CD4-positive, alpha-beta T cell treated with Interferon alpha-2 for 1 hour (primary cell): Measurements from ENCODE around the gene ACTRT2.

ENCODE experiments used
- DNase-seq, 2 donors: peaks; one replicate each; pipeline ENCODE4 v3.0.0-alpha.2; 2020 to 2022

ACTRT2 gene

DNA sequence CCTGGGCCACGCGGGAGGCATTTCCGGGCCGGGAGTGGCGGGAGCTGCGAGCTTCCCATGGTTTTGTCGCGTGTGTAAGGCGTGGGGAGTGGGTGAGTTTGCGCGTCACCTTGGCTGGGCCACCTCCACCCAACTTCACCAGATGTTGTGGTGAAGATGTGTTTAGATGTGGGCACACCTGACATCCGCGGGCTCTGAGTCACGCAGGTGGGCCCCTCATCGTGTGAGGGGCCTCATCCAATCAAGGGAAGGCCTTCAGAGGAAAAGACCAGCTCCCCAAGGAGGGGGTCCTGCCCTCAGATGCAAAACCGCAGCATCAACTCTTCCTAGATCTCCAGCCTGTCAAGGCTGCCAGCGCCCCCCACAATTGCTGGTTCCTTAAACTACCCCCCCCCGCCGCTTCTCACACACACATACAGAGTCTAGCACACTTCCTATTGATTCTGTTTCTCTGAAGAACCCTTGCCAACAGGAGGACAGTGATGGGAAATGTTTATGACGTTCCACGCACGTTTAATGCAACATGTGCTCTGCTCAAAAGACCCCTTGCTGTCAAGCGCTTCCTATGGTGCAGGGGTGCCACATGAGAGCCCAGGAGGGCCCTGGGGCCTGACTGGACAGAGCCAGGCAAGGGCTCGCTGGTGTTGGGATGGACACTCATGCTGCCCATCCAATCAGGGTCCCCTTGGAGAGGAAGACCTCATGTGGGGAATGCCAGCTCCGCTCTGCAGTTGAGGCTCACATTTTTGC, 11.9 kb downstream of the ACTRT2 start:
- peak; percentile 25 to 58 for DNase-seq

DNA sequence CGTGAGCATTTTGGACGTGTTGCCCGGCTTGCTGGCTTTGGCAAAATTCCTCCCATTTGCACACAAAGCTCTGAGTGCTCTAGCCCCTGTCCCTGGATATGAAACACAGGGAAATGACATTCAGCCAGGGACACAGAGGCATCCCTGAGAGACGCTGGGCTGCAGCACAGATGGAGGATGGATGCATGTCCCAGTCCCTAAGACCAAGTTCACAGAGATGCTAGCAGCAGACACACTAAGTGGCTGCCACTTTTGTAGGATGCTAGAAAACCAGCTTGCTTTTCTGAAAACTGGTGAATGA, 12.5 kb downstream of the ACTRT2 start:
- DNase-seq, result no peak

DNA sequence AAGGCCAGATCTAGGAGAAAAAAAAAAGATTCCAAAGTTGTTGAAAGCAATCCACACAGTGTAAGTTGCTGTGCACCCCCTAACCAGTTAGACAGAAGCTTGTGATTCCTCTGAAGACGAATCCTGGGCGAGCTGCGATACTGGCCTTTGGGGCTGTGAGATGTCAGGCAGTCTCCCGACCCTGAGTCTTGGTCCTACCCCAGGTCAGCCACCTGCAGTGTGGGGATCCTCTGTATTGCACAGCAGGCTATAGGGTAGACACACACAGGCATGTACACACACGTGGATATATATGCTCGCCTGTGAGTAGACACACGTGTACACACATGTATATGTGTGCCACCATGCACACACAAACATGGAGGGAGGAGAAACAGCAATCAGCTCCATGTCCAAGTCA, 12.9 kb downstream of the ACTRT2 start:
- DNase-seq, result no peak

DNA sequence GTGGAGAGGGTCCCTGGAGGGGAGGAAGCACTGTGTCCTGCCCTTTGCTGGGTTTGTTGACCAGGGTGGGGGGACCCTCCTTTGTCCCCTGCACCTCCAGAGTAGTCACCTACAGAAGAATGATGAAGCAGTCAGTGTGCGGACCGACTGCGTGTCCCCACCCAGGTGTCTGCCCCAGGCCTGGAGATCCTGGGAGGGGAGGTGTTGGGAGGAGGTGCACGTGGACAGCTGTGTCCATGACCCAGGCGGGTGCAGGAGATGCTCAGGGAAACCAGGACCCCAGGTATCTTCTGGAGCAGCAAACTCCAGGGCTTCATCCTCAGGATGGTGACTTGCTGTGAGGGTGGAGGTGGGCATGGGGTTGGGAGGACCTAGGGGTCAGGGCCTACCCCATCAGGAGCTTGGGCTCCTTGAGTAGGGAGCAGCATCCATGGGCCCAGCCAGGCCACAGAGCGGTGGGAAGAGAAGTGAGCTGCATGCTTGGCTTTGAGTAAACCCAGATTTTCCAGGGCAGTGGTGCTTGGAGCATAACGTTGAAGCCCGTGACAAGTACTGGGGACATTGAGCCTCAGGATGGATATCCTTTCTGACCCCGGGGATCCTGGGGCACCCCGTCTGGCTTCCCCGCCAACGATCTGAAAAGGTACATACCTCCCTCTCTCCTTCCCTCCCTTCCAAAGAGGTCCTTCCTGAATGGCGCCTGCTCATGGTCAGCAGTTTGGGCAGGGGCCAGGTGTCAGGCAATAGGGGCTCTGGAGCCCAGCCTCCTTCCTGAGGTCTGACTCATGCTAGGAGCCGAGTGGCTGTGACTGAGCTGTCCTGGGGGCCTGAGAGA, 13.7 kb downstream of the ACTRT2 start:
- no peak for DNase-seq

DNA sequence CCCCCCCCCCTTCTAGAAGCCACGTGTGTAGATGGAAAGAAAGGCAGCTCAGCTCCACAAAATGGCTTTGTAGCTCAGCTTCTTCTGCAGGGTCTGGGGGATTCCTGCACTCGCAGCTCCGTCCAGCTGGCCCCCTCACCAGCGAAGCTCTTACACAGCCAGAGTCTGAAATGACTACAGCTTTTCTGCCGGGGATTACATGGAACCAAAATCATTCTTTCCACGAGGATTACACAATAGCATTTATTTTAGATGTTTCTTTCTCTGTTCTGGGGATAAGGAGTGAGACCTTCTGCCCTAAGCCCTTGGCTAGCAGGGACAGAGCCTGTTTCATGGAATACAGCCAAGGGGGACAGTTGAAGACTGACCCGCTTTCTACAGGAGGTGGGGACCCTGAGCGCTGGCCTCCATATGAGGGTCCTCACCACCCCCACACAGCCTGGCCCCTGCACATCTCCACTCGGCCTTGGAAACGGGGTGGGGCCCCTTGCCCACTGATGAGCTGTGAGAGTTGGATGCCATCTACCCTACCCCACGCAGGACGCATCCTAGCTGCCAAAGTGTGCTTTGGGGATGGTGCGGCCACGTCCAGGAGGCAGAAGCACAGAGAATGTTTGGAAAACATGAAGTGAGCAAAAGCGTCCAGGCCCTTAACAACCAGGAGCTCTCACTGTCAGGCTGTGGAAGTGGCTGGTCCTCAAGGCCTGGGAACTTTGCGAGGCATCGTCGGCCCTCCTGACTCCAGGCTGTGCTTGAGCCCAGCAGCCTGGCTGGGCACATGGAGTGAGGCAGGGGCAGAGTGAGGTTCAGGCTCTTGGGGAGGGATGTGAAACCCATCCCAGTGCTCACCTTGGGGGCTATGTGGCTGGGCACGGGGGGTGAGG, 14.5 kb downstream of the ACTRT2 start:
- no peak for DNase-seq

DNA sequence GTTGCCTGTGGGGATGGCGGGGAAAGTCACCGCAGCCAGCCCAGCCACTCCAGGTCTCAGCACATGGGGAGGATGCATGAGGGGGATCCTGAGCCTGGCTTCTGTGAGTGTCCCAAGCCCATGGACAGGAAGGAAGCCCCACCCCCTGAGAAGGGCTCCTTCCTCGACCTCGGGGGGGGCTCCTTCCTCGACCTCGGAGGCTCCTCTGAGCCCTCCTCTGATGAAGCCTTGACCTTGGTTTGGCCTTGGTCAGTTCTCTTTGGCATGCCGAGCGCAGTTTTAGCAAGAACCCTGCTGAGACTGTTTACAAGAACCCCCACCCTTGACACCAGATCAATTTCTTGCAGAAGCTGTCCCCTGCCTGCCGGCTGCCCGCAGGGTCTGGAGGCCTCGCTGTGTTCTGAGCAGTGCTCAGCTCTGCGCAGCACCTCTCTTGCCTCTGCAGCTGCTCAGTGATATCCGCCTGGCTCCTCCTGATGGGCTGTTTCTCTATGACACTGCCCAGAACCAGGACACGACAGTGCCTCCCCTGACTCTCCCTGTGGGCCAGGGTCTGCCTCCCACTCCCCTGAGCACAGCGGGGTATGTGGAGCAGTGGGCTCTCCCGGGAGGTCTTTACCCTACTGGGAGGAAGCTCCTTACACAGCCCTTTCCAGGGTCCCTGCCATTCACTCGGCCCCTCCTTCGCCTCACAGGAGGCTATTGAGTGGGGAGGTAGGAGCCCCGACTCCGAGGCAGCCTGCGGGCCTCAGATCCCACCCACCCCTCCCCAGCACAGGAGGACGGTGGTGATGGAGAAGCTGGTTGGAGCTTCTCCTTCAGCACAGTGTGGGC, 15.4 kb downstream of the ACTRT2 start:
- DNase-seq, result no peak

DNA sequence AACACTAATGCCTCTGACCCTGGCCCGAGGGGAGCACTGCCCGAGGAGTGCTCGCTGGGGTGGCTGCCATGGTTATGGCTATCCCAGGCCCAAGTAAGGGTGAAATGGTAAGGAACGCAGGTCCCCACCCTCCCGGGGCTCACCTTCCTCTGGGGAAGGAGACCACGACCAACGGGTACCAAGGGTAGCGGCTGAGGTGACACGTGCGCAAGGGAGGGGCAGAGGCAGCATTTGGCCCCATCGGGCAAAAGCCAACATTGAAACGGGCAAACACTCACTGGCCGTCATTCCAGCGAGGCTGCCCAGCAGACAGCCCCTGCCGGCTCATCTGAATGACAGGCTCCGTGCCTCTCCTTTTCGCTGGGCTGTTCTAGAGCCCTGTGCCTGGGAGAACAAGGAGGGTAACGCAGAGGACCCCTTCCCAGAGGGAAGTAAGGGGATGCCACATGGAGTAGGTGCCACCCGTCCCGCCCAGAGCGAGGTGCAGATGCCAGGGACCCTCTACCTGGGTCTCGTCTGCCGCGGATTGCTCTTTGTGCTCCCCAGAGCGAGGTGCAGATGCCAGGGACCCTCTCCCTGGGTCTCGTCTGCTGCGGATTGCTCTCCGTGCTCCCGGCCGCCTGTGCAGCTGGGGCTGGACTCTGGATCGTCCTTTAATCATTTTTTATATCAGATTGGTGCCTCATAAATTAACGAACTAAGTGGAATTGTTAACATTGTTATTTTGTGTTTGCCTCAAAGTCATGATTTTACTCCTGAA, 16.2 kb downstream of the ACTRT2 start:
- no peak for DNase-seq

DNA sequence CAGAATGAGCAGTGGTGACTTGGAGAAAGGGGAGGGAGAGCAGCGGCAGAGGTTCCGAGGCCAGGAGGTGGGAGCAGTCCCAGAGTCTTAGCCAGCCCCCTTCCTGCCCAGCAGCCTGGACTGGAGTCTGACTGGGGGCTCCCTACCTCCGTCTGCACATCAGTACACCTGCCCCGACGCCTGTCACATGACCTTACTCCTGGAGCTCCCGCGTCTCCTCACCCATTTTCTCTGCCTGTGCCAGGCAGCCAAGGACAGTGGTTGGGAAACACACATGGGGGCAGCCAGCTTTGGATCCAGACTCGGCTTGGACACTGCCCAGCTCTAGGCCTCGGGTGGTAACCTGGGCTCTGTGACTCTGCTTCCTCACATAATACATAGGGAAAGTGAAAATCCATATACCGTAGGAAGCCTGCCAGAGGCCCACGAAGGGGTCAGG, 16.9 kb downstream of the ACTRT2 start:
- no peak for DNase-seq

DNA sequence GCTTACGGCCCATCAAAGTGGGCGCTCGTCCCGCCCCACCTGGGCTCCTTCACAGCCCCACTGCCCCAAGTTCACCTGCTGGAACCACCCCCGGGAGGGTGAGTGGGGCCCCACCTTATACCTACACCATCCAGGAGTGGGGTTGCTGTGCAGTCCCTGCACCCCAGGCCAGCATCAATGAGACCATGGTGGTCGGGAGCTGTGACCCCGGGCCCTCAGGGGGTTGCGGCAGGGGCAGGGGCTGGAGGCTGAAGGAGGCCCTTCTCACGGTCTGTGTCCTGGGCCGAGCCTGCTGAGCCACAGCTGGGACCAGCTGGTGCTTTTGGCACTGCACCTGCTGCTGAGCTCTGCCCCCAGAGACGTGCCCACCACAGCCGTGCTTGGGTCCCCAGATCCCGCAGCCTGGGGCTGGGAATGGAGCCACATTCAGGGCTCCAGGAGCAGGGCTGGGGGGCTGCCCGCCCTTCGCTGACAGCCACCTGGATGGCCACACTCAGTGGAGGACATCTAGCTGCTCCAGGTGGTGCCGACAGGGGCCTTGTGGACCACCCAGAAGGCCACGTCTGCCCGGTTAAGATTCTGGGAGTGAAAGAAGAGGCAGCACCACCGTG, 17.4 kb downstream of the ACTRT2 start:
- DNase-seq, result no peak

DNA sequence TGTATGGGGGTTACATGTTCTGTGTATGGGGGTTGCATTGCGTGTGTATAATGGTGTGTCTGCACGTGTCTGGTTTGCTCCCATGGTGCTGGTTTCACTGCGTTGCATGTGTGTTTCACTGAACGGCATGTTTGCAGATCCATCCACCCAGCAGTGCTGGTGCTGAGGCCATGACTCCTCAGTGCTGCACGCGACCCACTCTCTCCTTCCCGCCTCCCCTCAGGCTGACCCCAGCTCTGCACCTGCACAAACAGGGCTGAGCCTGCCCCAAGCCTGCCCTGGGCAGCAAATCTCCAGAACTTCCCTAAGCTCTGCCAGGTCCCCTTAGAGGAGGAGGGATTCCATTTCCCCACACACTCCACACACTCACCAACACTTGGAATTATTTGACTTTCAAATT, 18.7 kb downstream of the ACTRT2 start:
- no peak for DNase-seq

DNA sequence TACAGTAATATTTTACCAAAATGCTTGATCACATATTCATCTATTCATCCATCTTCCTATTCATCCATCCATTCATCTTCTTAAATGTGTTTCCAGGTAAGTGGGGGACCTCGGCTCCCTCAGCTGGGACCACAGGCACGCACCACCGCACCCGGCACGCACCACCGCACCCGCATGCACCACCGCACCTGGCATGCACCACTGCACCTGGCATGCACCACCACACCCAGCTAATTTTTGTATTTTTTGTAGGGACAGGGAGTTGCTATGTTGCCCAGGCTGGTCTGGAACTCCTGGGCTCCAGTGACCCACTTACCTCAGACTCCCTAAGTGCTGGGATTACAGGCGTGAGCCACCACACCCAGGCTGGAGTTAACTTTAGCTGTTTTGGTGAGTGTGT, 21.2 kb downstream of the ACTRT2 start:
- DNase-seq, result no peak

DNA sequence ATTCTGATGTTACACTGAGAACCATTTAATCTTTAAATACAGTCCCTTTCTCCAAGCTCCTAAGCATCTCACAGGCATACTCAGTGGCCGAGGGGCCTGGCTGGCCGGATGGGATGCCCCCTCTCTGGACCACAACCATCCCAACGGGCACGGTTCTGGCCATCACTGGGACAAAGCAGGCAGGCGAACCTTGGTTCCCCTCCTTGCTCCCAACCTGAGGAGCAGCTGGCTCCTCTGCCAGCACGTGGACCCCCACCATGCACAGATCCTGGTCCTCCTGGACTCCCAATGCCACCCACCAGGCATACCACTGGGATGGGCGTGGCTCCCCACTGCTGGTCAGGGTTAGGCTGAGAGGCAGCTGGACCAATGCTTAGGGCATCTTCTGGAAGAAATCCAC, 27.9 kb downstream of the ACTRT2 start:
- no peak for DNase-seq

DNA sequence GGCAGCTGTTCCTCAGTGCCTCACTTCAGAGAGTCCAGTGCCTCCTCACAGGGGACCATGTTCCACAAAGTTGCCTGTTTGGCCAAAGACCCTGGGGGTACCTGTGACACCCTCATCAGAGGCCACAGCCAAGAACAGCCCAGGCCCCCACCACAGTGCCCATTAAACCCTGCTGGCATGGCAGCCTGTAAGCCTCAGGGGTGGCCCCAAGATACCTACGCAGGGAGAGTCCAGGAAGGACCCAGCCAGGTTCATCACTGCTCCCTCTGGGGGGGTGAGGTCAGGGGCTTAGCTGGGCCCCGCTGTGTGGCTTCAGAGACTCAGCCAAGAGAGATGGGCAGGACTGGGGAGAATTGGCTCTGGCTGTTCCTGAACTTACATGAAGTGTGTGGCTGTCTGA, 28.6 kb downstream of the ACTRT2 start:
- DNase-seq, result no peak

DNA sequence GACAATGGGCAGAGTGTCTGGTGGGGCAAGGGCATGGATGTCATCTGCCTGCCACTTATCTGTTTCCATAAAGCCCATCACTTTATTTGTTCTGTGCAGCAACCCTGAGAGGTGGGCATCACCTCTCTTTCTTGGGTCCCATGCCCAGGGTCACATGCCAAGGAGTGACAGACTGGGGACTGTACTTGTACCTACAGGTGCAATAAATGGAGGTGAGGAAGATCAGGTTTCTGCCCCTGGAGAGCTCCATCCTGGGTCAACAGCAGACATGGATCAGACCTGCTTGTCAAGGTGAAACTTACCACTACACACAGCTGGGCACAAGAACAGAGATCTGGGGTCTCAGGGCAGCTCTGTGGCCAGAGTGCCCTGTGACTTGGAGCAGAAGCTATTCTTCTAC, 29.3 kb downstream of the ACTRT2 start:
- DNase-seq, result no peak

DNA sequence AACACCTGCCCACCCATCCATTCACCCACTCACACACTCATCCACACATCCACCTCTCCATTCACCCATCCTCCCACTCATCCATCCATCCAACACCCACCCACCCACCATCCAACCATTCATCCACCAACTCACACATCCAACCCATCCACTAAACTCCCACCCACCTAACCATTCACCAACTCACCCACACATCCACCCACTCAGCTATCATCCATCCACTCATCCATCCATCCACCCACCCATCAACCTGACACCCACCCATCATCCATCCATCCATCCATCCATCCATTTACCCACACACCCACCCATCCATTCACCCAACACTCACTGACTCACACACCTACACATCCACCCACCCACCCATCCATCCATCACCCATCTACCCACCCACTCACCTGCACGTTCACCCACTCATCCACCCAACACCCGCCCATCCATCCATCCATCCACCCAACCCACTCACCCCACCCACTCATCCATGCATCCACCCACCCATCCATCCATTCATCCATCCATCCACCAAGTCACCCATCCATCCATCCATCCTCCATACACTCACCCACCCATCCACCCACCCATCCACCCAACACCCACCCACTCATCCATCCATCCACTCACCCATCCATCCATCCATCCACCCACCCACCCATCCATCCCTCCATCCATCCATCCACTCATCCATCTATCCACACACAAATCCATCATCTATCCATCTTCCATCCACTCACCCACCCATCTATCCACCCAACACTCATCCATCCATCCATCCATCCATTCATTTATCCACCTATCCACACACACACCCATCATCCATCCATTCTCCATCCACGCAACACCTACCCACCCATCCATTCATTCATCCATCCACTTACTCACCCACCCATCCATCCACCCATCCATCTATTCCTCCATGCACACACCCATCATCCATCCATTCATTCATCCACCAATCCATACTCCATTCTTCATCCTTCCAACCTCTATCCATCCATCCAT, 30.3 kb downstream of the ACTRT2 start:
- no peak for DNase-seq

DNA sequence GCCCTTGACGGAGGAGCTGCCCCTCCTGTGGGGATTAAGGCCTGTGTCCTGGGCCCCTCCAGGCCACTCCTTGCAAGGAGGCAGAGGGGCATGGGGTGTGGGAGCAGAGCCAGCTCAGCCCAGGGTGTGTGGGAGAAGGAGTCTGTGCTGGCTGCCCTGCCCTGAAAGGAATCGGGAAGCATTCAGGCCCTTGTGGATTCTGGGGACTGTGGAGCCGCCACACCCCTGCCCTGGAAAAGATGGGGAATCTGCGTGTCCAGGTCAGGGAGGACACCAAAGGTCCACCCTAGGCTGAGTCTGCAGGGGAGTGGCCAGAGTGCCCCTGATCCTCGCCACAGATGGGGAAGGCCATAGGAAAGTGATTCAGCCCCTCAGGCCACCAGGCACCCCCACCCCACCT, 31.2 kb downstream of the ACTRT2 start:
- DNase-seq, result no peak

DNA sequence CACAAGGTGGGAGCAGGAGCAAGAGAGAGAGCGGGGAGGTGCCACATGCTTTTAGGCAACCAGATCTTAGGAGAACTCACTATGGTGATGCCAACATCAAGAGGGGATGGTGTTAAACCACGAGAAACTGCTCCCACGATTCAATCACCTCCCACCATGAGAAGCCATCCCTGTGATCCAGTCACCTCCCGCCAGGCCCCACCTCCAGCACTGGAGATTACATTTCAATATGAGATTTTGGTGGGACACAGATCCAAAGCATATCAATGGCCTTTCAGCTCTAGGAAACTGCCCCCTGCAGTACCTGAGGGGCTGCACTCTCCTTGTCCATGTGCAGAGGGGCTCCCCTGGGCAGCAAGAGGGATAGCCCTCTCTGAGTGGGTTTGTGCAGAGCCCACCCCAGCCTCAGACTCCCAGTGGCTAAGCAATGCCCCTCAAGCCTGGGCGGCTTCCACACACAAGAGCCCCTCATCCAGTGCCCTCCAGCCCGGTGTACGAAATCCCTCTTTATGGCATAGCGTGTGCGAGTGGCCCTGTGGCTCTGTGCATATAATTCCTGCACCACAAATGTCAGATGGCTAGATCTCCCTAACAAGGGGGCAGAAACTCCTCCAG, 32.2 kb downstream of the ACTRT2 start:
- DNase-seq, result no peak

DNA sequence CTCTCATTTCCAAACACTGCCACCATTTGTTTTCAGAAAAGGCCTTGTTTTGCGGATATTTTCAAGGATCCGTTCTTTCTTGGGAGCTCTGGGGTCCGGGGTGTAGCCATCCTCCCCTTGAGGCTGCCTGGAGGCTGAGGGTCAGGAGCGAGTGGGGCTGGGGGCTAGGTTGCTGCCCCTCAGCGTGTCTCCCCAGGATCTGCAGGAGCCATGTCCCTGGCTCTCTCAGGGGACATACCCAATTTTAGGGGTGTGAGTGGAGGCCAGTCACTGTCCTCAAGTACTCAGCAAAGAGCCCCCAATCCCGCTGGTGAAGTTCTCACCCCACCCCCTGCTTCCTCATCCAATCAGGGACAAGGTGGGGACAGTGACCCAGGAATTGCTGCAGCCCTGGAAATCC, 32.7 kb downstream of the ACTRT2 start:
- DNase-seq, result no peak

DNA sequence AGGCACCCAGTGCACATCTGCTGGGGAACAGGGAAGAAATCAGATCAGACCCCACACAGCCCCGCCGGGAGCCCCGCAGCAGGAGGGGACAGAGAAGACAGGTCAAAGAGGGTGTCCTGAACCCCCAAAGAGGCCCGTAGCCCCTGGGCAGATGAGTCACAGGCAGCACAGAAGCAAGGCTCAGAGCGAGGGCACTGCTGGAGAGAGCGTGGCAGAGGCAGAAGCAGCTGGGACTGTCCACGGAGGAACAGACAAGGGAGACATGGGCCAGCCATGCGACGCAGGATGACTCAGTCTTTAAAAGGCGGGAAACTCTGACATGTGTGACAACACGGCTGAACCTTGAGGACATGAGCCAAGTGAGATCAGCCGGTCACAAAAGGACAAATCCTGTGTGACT, 33.2 kb downstream of the ACTRT2 start:
- no peak for DNase-seq

DNA sequence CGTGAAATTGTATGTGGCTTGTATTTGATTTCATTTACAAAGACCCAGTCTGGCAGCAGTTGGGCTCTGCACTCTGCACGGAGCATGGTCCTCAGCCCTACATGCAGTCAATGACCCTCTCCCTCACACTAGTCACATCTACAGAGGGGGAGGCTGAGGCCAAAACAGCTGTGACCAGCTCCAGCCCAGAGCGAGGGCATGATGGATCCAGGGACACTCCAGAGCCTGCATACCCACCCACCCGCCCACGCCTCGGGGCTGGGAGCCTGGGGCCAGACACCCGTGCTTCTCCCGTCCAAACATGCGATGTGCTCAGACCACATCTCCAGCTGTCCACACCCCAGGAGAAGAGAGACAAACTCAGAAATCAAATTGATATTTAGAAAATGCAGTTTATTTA, 33.8 kb downstream of the ACTRT2 start:
- DNase-seq, result no peak
